ENCODE measurements around the gene RAB26. TPM values are rescaled to one million over a fixed set of nuclear protein-coding genes. Genes with fewer than 3 reads are reported as not detected.

The RAB26 gene
- total RNA-seq, 1 donor from 2014 or later: not detected

GRCh38 chr16:2154533-2155090 lies 6.2 kb downstream of the RAB26 start:
- TF ChIP-seq, protein P1, sequence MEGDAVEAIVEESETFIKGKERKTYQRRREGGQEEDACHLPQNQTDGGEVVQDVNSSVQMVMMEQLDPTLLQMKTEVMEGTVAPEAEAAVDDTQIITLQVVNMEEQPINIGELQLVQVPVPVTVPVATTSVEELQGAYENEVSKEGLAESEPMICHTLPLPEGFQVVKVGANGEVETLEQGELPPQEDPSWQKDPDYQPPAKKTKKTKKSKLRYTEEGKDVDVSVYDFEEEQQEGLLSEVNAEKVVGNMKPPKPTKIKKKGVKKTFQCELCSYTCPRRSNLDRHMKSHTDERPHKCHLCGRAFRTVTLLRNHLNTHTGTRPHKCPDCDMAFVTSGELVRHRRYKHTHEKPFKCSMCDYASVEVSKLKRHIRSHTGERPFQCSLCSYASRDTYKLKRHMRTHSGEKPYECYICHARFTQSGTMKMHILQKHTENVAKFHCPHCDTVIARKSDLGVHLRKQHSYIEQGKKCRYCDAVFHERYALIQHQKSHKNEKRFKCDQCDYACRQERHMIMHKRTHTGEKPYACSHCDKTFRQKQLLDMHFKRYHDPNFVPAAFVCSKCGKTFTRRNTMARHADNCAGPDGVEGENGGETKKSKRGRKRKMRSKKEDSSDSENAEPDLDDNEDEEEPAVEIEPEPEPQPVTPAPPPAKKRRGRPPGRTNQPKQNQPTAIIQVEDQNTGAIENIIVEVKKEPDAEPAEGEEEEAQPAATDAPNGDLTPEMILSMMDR (IDR thresholded peaks at IDR 0.05): no peak
- no peaks in the 10 kb centered on the region for H3K27me3 ChIP-seq
- peak overlapping the region; percentile 78 to 80 for H3K4me3 ChIP-seq
- intact Hi-C loops (cut with DNase I): loop anchor here (1.0 to 10.0 kb wide), 6 partner anchors 33 to 372 kb away; partner anchors contain the start of genes ECI1, MLST8, NDUFB10 and NUBP2
- no peaks in the 10 kb centered on the region for H3K9me3 ChIP-seq
- DNase-seq (ENCODE audit: low spot score in 2 of 2): no peak
- peaks cover 0 to 6% of the 10 kb centered on the region in 2 donors for H3K36me3 ChIP-seq
- peaks cover 25 to 54% of the 10 kb centered on the region in 2 donors for H3K4me1 ChIP-seq
- peak overlapping the region; percentile 50 to 68 for H3K27ac ChIP-seq

GRCh38 chr16:2155091-2155950 lies 6.9 kb downstream of the RAB26 start, which contains the start of gene TRAF7:
Gene TRAF7, plus strand, starts transcription at chr16:2155782. Its CDS starts 8,139 bp downstream, at chr16:2163921.
- peak within 1 kb of the TSS; percentile 74 to 81 for H3K27ac ChIP-seq
- intact Hi-C loops (cut with DNase I): loop anchor here (1.0 to 10.0 kb wide), 6 partner anchors 34 to 373 kb away; partner anchors contain the start of genes ECI1, MLST8, NDUFB10 and NUBP2

GRCh38 chr16:2155977-2156848 lies 7.8 kb downstream of the RAB26 start:
- peaks cover 0 to 6% of the 10 kb centered on the region in 2 donors for H3K36me3 ChIP-seq
- DNase-seq (ENCODE audit: low spot score in 2 of 2): no peak
- peak overlapping the region; percentile 74 to 81 for H3K27ac ChIP-seq
- peak overlapping the region; percentile 78 to 89 for H3K4me3 ChIP-seq
- H3K9me3 ChIP-seq: no peaks in the 10 kb centered on the region
- TF ChIP-seq, protein P1 (IDR thresholded peaks at IDR 0.05): no peak
- peaks cover 25 to 61% of the 10 kb centered on the region in 2 donors for H3K4me1 ChIP-seq
- H3K27me3 ChIP-seq: no peaks in the 10 kb centered on the region
- intact Hi-C loops (cut with DNase I): loop anchor here (1.0 to 10.0 kb wide), 6 partner anchors 35 to 374 kb away; partner anchors contain the start of genes ECI1, MLST8, NDUFB10 and NUBP2

More at GRCh38 chr16:2155091-2155950, 6.9 kb downstream of the RAB26 start, which contains the start of gene TRAF7:
- Histone ChIP-seq H3K36me3 (peaks cover 0 to 6% of the 10 kb centered on the region in 2 donors), H3K4me1 (peaks cover 25 to 61% of the 10 kb centered on the region in 2 donors), H3K27me3 (no peaks in the 10 kb centered on the region), H3K9me3 (no peaks in the 10 kb centered on the region), H3K4me3 (peak within 1 kb of the TSS; percentile 80 to 89)
- DNase-seq (ENCODE audit: low spot score in 2 of 2): peak; percentile 99 to 100
- TF ChIP-seq, protein P1 (IDR thresholded peaks at IDR 0.05): peak in 1 of 3 experiments; percentile 10

- intact Hi-C loops (cut with DNase I): loop anchor here (10.0 kb wide), 1 partner anchor 292 kb away; no protein-coding TSS in a partner anchor
- DNase-seq (ENCODE audit: low spot score in 2 of 2): no peak
- Histone ChIP-seq H3K36me3 (no peaks in the 10 kb centered on the region), H3K9me3 (no peaks in the 10 kb centered on the region), H3K27ac (peak overlapping the region; percentile 74 to 81), H3K27me3 (no peaks in the 10 kb centered on the region), H3K4me3 (peak overlapping the region; percentile 78 to 89), H3K4me1 (peaks cover 25 to 55% of the 10 kb centered on the region in 2 donors)
- TF ChIP-seq, protein P1 (IDR thresholded peaks at IDR 0.05): no peak
Observed at GRCh38 chr16:2156849-2157224, 8.4 kb downstream of the RAB26 start.
